Neuron (in vitro differentiated cells): ENCODE measurements around the gene IGFBP4.

Experiments used
- H2AFZ ChIP-seq: one replicate; pipeline ENCODE4 v1.6.1; 2013; ENCODE audit warnings: low read depth, mild to moderate bottlenecking, inconsistent platforms, low read length, moderate library complexity
- H3K27me3 ChIP-seq: one replicate; pipeline ENCODE4 v1.6.1; 2013; ENCODE audit warnings: low read length; ENCODE audit not compliant: insufficient read depth
- H3K36me3 ChIP-seq: one replicate; pipeline ENCODE4 v1.6.1; 2013; ENCODE audit warnings: low read length; ENCODE audit not compliant: insufficient read depth
- H3K4me1 ChIP-seq: one replicate; pipeline ENCODE4 v1.6.1; 2013; ENCODE audit warnings: low read length; ENCODE audit not compliant: insufficient read depth
- H3K4me3 ChIP-seq: 2 replicates; pipeline ENCODE4 v1.5.1; 2013; ENCODE audit warnings: mild to moderate bottlenecking, low read length, moderate library complexity
- H3K9me3 ChIP-seq: one replicate; pipeline ENCODE4 v1.6.1; 2013; ENCODE audit warnings: low read length

IGFBP4 gene

DNA sequence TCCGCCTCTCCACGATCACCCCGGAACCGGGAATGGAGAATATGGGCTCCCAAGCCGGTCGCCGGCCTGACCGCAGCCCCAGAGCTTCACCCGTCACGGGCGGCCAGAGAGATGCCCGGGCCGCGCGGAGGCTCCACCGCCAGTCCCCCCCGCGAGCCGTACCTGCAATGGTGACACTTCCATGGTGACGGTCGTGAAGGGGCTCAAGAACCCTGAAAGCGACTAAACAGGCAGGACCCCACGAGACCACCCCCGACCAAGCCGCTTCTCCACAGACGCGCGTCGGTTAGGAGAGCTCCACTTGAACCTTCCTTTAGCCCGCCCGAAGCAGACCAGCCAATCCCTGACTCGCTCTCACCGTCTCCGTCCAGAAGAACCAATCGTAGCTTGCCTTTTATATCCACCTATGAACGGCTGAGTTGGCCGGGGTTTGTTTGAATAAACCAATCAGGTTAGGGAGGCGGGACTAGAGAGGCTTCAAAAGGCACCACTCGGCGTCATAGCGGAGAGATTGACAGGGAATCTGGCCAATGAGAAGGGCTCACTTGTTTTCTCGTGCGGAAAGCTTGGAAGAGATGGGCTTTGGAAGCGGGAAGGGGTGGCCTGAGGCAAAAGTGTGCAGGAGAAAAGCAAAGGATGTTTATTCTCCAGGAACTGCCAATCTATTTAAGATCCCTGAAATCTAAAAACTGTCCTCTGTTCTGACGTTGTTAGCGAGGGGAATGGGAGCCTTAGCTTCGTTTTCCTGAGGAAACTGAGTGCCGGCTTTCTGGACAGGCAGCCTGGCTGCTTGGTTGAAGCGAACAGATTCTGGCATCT lies 25.4 kb upstream of the IGFBP4 start, which contains the start of gene TOP2A:
TOP2A (minus strand) TSS at position 288 of the 819 bp plus-strand sequence; CDS start at position 183, 105 bp downstream.
- H3K4me1 ChIP-seq = peaks cover 27% of the 10 kb centered on the region
- no peaks in the 10 kb centered on the region for H3K27me3 ChIP-seq
- H2AFZ ChIP-seq = peak within 1 kb of the TSS; percentile 91
- H3K9me3 ChIP-seq = no peaks in the 10 kb centered on the region
- H3K4me3 ChIP-seq = peak within 1 kb of the TSS; percentile 70
- peaks cover 28% of the 10 kb centered on the region for H3K36me3 ChIP-seq

DNA sequence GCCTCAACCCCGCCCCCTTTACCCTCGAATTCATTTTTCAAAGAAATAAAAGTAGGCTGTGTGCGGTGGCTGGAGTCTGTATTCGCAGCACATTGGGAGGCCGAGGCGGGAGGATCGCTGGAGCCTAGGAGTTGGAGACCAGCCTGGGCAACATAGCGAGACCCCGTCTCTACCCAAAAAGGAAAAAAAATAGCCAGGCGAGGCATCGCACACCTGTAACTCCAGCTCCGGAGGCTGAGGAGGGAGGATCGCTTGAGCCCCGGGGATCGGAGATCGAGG lies 24.9 kb upstream of the IGFBP4 start:
- peak overlapping the region; percentile 91 for H2AFZ ChIP-seq
- peak overlapping the region; percentile 70 for H3K4me3 ChIP-seq
- peaks cover 27% of the 10 kb centered on the region for H3K4me1 ChIP-seq
- H3K36me3 ChIP-seq = peaks cover 22% of the 10 kb centered on the region
- no peaks in the 10 kb centered on the region for H3K27me3 ChIP-seq
- H3K9me3 ChIP-seq = no peaks in the 10 kb centered on the region

GRCh38 chr17:40419559-40420331 lies 23.5 kb upstream of the IGFBP4 start:
- H3K4me3 ChIP-seq = no peak overlapping the region
- no peaks in the 10 kb centered on the region for H3K27me3 ChIP-seq
- no peak overlapping the region for H2AFZ ChIP-seq
- peaks cover 12% of the 10 kb centered on the region for H3K36me3 ChIP-seq
- peaks cover 27% of the 10 kb centered on the region for H3K4me1 ChIP-seq
- H3K9me3 ChIP-seq = no peaks in the 10 kb centered on the region

- H3K4me3 ChIP-seq = no peak overlapping the region
- H3K36me3 ChIP-seq = no peaks in the 10 kb centered on the region
- peaks cover 3% of the 10 kb centered on the region for H3K27me3 ChIP-seq
- H2AFZ ChIP-seq = no peak overlapping the region
- H3K9me3 ChIP-seq = no peaks in the 10 kb centered on the region
- peaks cover 12% of the 10 kb centered on the region for H3K4me1 ChIP-seq
Measured at GRCh38 chr17:40422990-40423633, 20.1 kb upstream of the IGFBP4 start.

GRCh38 chr17:40425741-40426140 lies 17.5 kb upstream of the IGFBP4 start:
- H3K4me3 ChIP-seq = no peak overlapping the region
- no peaks in the 10 kb centered on the region for H3K4me1 ChIP-seq
- H3K27me3 ChIP-seq = peaks cover 3% of the 10 kb centered on the region
- no peaks in the 10 kb centered on the region for H3K36me3 ChIP-seq
- H3K9me3 ChIP-seq = no peaks in the 10 kb centered on the region
- H2AFZ ChIP-seq = no peak overlapping the region

DNA sequence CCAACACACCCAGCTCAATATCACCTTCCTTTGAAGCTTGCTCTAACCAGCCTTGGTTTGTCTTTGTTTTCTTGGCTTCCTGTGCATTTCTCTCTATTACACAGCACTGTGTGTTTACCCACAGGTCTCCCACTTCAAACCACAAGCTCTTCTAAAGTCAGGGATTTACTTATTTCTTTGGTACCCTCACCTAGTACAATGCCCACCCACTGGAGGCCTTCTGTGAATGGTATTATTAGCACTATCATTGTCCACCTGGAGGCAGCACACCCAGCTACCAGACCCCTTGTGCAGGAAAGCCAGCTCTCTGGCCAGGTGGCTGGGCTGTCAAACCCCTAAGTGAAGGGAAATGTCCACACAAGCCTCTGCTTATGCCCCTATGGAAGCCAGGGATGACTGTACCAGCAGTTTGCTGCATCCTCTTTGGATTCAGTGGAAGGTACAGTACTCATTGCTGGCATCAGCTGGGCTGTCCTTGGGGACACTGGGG lies 16.2 kb upstream of the IGFBP4 start:
- Histone ChIP-seq H3K4me1 (no peaks in the 10 kb centered on the region), H3K4me3 (no peak overlapping the region), H3K9me3 (no peaks in the 10 kb centered on the region), H3K27me3 (peaks cover 3% of the 10 kb centered on the region), H3K36me3 (no peaks in the 10 kb centered on the region), H2AFZ (no peak overlapping the region)

- Histone ChIP-seq H3K27me3 (peaks cover 5% of the 10 kb centered on the region), H3K36me3 (no peaks in the 10 kb centered on the region), H2AFZ (no peak overlapping the region), H3K4me3 (no peak overlapping the region), H3K4me1 (no peaks in the 10 kb centered on the region), H3K9me3 (no peaks in the 10 kb centered on the region)
Measured at GRCh38 chr17:40430272-40431230, 12.7 kb upstream of the IGFBP4 start.

- no peaks in the 10 kb centered on the region for H3K36me3 ChIP-seq
- H3K4me1 ChIP-seq = no peaks in the 10 kb centered on the region
- no peak overlapping the region for H2AFZ ChIP-seq
- no peaks in the 10 kb centered on the region for H3K9me3 ChIP-seq
- H3K27me3 ChIP-seq = peaks cover 3% of the 10 kb centered on the region
- H3K4me3 ChIP-seq = no peak overlapping the region
Measured at GRCh38 chr17:40431231-40431602, 12.0 kb upstream of the IGFBP4 start.

GRCh38 chr17:40432864-40433528 lies 10.3 kb upstream of the IGFBP4 start:
- no peaks in the 10 kb centered on the region for H3K36me3 ChIP-seq
- no peaks in the 10 kb centered on the region for H3K9me3 ChIP-seq
- no peak overlapping the region for H3K4me3 ChIP-seq
- no peaks in the 10 kb centered on the region for H3K4me1 ChIP-seq
- no peak overlapping the region for H2AFZ ChIP-seq
- H3K27me3 ChIP-seq = peaks cover 9% of the 10 kb centered on the region

DNA sequence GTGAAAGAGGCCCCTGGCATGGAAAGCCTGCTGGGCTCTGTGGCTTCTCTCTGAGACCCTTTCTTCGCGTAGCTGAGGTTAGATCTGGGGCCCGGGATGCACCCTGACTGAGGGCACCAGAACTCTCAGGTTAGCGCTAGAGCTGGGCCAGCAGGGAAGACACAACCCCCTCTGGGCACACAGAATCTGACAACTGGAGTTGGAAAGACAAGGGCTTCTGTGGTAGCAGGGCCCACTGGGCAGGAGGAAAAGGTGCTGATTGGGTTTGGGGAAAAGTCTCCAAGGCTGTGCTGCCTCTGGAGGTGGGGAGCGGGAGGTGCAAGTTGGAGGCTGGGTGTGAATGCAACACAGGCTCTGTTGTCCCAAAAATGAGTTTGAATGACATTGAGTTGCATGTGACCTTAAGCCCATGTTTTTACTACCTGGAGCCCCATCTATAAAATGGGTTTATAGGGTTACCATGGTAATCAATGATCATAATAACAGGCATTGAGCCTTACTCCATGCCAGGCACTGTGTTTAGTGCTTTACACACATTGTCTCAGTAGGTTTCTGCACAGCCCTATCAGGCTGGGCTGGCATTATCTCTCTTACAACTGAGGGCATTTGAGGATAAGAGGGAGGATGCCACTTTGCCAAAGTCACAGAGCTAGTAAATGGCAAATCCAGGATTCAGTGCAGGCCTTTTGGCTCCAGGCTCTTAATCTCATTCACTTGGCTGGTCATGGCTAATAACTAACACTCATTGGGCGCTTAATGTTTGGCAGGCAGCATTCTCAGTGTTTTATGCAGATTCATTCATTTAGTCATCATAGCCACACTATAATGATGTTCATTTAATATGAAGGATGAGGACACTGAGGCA lies 9.5 kb upstream of the IGFBP4 start:
- H3K4me1 ChIP-seq = no peaks in the 10 kb centered on the region
- H2AFZ ChIP-seq = no peak overlapping the region
- peaks cover 10% of the 10 kb centered on the region for H3K27me3 ChIP-seq
- H3K4me3 ChIP-seq = no peak overlapping the region
- H3K9me3 ChIP-seq = no peaks in the 10 kb centered on the region
- H3K36me3 ChIP-seq = no peaks in the 10 kb centered on the region

DNA sequence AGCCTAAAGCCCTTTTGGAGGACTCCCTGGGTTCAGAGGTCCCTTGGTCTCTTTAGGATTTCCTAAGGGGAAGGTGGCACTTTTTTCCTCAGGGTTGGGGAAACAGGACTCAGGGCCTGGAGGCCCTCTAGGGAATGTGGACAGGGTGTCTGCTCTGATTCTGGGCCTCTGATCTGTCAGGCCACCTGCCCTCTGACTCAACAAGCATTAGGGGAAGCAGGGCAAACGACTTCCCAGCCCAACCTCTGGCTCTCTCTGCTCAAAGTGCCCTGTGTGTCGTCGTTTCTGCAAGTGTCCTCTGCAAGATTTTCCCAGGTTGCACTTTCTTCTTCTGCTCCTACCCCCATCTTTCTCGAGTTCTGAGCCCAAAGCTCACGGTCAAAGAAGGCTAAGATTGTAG lies 6.6 kb upstream of the IGFBP4 start:
- H3K27me3 ChIP-seq = peaks cover 12% of the 10 kb centered on the region
- H3K9me3 ChIP-seq = no peaks in the 10 kb centered on the region
- no peaks in the 10 kb centered on the region for H3K4me1 ChIP-seq
- no peak overlapping the region for H3K4me3 ChIP-seq
- H3K36me3 ChIP-seq = no peaks in the 10 kb centered on the region
- no peak overlapping the region for H2AFZ ChIP-seq
